H7 (cell line): ENCODE data around the gene PLEKHA7. TPM values are rescaled to one million over a fixed set of nuclear protein-coding genes. Genes with fewer than 3 reads are reported as not detected.

Experiments
- DNase-seq: peaks from one replicate; pipeline ENCODE4 v3.0.0; 2012
- H3K27me3 ChIP-seq: 2 replicates; pipeline ENCODE4 v1.6.0; 2011; ENCODE audit warnings: mild to moderate bottlenecking, low read length; ENCODE audit not compliant: control insufficient read depth, insufficient read depth
- H3K36me3 ChIP-seq: replicated peaks from 2 replicates; pipeline ENCODE4 v1.5.1; 2011; ENCODE audit warnings: low read length; ENCODE audit not compliant: control insufficient read depth, insufficient read depth
- H3K4me3 ChIP-seq: 2 replicates; pipeline ENCODE4 v1.5.1; 2011; ENCODE audit warnings: low read depth, mild to moderate bottlenecking, control low read depth, low read length, moderate library complexity; ENCODE audit not compliant: insufficient read depth
- total RNA-seq: library from RNA; depleted of rRNA; stranded (reverse); fragments of >200 nt; shearing (Covaris generic); gene quantifications from 2 replicates; pipeline ENCODE4 v1.2.3, GENCODE V29; 2014; rRNA removed

PLEKHA7 gene
- total RNA-seq, 1 experiment from 2014 or later, result 4.2 TPM

DNA sequence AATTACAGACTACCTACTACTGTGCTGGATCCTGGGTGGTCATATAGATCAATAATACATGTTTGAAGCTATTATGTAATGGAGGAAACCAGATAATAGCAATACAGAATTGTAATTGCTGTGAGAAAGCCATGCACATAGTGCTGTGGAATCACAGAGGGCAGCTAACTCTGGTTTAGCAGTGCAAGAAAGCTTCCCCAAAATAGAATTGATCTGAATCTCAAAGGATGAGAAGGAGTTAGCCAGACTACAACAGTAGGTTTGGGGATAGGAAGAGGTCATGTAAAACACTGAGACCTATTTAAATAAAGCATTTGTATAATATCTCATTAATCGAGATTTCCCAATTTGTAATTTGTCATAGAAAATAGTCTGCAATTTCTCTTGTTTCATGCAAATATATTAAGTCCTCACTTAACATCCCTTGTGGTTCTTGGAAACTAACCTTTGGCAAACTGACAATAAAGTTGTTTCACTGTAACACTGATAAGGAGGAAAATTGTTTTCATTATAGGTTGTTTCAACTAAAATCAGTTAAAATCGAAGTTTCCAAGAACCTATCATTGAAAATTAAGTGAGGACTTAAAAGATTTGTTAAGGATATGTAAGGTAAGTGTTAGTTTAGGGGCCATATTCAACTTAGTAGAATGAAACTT is 268.1 kb downstream of the PLEKHA7 start:
- peaks cover 25% of the 10 kb centered on the region for H3K36me3 ChIP-seq

DNA sequence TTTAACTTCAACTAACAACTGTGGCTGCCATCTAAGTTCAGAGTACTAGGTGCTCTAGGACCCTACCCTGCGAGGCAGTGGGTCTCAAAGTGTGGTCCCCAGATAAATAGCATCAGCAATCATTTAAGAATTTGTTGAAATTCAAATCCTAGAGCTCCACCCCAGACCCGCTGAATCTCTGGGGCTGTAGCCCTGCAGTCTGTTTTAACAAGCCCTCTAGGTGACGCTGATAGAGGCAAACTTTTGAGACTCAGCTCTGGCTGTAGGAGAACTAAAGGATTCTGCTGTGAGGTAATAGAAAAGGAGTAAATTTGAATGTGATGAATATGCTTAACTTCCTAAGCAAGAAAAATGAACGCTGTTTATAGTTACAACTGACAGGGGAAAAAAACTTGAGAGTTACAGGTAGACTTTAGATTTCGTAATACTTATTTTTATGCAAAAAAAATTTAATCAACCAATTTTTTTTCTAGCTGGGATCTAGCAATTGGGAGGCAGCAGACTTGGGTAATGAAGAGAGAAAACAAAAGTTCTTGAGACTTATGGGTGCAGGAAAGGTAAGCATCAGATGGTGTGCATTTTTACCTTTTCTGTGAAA is 270.0 kb downstream of the PLEKHA7 start:
- no peak overlapping the region for H3K4me3 ChIP-seq
- no peaks in the 10 kb centered on the region for H3K27me3 ChIP-seq
- no peak for DNase-seq
- peaks cover 10% of the 10 kb centered on the region for H3K36me3 ChIP-seq

More for the DNA sequence above, 268.1 kb downstream of the PLEKHA7 start:
- no peak for DNase-seq
- no peaks in the 10 kb centered on the region for H3K27me3 ChIP-seq
- H3K4me3 ChIP-seq, result no peak overlapping the region

DNA sequence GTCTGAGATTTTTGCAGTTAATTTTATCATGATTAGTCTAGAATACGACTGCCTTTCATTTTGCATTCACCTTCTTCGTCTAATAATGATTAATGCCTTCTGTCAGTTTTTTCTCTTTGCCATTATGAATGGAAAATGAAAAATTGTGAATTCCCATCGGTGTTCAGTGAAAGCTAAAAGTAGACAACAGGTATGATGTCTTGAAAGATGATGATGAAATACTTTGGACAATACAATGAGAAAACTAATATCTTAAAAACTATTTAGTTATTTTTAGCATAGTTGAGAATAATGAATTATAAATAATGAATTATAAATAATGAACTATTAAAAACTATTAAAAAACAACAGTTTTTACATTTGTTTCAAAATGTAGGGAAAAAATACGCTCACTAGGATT is 270.7 kb downstream of the PLEKHA7 start:
- no peak for DNase-seq
- no peak overlapping the region for H3K4me3 ChIP-seq
- H3K27me3 ChIP-seq, result no peaks in the 10 kb centered on the region
- H3K36me3 ChIP-seq, result peaks cover 10% of the 10 kb centered on the region

DNA sequence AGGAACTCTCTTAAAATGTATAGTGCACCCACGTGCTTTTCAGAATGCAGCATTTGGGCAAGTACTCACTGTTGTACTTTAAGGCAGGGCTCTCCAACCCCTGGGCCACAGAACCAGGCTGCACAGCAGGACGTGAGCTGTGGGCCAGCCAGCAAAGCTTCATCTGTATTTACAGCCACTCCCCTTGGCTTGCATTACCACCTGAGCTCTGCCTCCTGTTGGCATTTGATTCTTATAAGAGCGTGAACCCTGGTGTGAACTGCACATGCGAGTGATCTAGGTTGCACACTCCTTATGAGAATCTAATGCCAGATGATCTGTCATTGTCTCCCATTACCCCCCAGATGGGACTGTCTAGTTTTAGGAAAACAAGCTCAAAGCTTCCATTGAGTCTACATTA is 272.7 kb downstream of the PLEKHA7 start:
- no peak for DNase-seq
- H3K4me3 ChIP-seq, result no peak overlapping the region
- no peaks in the 10 kb centered on the region for H3K27me3 ChIP-seq
- peaks cover 3% of the 10 kb centered on the region for H3K36me3 ChIP-seq

DNA sequence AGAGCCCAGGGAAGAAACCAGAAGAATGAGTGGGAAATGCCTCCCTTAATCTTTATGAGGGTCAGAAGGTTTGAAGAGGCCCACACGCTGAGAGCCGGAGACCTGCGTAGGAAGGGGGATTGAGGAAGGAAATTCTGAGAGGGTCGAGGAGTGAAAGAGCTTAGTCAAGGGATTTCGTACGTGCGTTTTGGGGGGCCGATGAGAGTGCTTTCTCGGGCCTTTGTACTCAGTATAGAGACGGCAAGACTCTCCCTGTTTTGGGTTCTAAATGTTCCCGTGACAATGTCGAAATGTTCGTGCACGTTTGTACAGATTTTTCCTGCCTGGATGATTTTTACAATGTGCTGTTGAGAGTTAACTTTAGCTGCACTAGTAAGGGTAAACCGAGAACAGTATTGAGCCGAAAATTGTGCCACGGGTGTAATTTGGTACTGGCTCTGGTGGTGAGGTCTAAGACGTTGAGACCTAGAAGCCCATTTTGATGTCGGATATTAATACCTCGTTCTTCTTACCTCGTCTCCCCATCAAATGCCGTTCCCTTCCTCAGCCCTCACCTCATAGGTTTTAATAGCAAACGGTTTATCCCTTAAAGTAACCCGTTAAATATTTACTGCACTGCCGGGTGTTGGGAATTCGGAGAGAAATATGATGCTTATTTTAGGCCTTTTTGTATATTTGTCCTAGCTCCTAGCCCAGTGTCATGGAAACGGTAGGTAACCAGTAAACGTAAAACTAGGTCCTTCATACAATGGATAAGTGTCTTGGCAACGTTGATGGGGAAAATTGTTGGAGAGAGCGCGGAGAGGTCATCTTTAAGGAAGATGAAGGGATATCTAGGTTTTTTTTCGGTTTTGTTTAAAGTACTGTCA is 275.0 kb downstream of the PLEKHA7 start:
- peak overlapping the region; percentile 71 for H3K4me3 ChIP-seq
- peak; percentile 28 for DNase-seq
- H3K27me3 ChIP-seq, result no peaks in the 10 kb centered on the region
- H3K36me3 ChIP-seq, result peaks cover 2% of the 10 kb centered on the region; the same call in 1 of the 2 replicates

DNA sequence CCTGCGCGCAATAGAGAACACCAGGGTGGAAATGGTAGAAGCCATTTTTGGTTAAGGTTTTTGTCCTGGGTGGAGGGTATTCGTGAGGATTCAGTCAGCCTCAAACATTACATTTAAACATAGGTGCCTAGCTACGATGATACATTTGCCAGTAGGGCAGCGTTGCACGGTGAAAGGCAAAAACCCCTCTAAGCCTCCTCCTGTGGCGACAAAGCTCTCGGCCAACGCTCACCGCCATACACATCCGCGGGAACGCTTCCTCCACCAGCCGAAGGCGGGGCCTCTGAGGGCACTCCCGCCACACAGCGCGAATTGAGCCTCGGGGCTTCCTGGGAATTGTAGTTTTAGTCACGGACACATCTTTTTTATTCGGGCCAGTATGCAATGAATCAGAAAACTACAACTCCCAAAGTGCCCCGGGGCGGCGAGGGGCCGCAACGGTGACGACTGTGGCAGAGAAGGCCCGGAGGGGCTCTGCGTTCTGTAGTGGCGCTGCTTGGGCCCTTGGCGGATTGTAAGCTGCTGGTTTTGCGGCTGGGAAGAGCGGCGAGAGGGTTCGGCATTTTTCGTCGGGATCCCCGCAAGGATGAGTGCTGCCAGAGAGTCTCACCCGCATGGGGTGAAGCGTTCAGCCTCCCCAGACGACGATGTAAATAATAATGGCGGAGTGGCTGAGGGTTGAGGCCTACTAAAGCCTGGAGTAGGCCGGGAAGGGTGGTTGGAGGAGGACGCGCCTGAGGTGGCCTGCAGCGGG is 275.8 kb downstream of the PLEKHA7 start, which contains the start of gene C11orf58:
Gene C11orf58 (plus strand): TSS at position 455 of the 754 bp plus-strand sequence. CDS start 132 bp downstream, at position 587.
- DNase-seq, result peak; percentile 89
- Histone ChIP-seq H3K27me3 (no peaks in the 10 kb centered on the region), H3K36me3 (peaks cover 2% of the 10 kb centered on the region; the same call in 1 of the 2 replicates)

DNA sequence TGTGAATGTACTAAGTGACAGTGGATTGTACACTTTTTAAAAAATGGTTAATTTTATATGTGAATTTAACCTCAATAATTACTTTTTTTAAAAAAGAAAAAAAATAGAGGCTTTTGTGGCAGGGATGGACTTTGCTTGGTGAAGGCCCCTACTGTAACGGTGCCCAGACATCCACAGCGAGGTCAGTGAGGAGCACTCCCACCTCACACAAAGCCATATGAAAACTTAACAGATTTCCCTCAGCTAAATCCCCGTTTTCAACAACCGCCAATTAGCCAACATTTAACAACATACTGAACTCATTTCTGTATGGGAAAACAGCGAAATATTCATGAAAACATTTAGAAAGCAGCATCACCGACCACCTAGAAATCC is 276.4 kb downstream of the PLEKHA7 start:
- Histone ChIP-seq H3K36me3 (peaks cover 2% of the 10 kb centered on the region; the same call in 1 of the 2 replicates), H3K4me3 (peak overlapping the region; percentile 71), H3K27me3 (no peaks in the 10 kb centered on the region)
- DNase-seq, result no peak

More for the DNA sequence above, 275.8 kb downstream of the PLEKHA7 start, which contains the start of gene C11orf58:
- peak within 1 kb of the TSS; percentile 71 for H3K4me3 ChIP-seq

Other genes with a start within 250 kb of the PLEKHA7 start
- 1,394 and 1,544 TPM in 2 replicates for gene RPS13, start 63.3 kb upstream of the PLEKHA7 start, total RNA-seq
- gene PIK3C2A, start 193.6 kb upstream of the PLEKHA7 start, total RNA-seq, result 29.0 and 65.8 TPM in 2 replicates